22Rv1 (cell line): ENCODE results near the gene FAM241A.

Experiments used
- H3K27ac ChIP-seq: fragments of 450-650 bp; 2 replicates; pipeline ENCODE4 v1.5.1; 2017
- CTCF ChIP-seq: fragments of 450-650 bp; IDR thresholded peaks from 2 replicates; pipeline ENCODE4 v1.5.1; 2017; ENCODE audit warnings: mild to moderate bottlenecking
- ZFX ChIP-seq: fragments of 450-650 bp; IDR thresholded peaks from 2 replicates; pipeline ENCODE4 v1.6.1; 2017; ENCODE audit warnings: antibody characterized with exemption, borderline replicate concordance

The FAM241A gene

GRCh38 chr4:112145326-112145789, at the start of gene FAM241A:
Gene FAM241A, plus strand, starts transcription at chr4:112145454. Its CDS starts 127 bp downstream, at chr4:112145581.
- no peak for TF ChIP-seq ZFX
- TF ChIP-seq CTCF: no peak
- peak within 1 kb of the TSS; percentile 66 for H3K27ac ChIP-seq

- TF ChIP-seq CTCF (no peak), ZFX (no peak)
- H3K27ac ChIP-seq: no peak overlapping the region
These were observed 46.3 kb upstream of the FAM241A start for GRCh38 chr4:112098841-112099530.

GRCh38 chr4:112099701-112100297, 45.5 kb upstream of the FAM241A start:
- peak overlapping the region; percentile 26; the same call in 1 of the 2 replicates for H3K27ac ChIP-seq
- TF ChIP-seq ZFX (no peak), CTCF (peak; percentile 73)

- TF ChIP-seq CTCF: no peak
- no peak for TF ChIP-seq ZFX
These were observed 42.3 kb upstream of the FAM241A start for GRCh38 chr4:112102875-112103370.

GRCh38 chr4:112105201-112105969, 39.9 kb upstream of the FAM241A start:
- no peak overlapping the region for H3K27ac ChIP-seq
- TF ChIP-seq ZFX: no peak
- no peak for TF ChIP-seq CTCF

More at GRCh38 chr4:112102875-112103370, 42.3 kb upstream of the FAM241A start:
- no peak overlapping the region for H3K27ac ChIP-seq

GRCh38 chr4:112109360-112110058, 35.7 kb upstream of the FAM241A start:
- peak overlapping the region; percentile 6; the same call in 1 of the 2 replicates for H3K27ac ChIP-seq
- TF ChIP-seq ZFX (no peak), CTCF (no peak)
